Measurements from ENCODE around the gene VAX1.
"Not testable (repeated sequence)": the region's sequence is repeated elsewhere in the genome, so short reads cannot be mapped to it uniquely, and the experiment has no call there.

The VAX1 gene, protein sequence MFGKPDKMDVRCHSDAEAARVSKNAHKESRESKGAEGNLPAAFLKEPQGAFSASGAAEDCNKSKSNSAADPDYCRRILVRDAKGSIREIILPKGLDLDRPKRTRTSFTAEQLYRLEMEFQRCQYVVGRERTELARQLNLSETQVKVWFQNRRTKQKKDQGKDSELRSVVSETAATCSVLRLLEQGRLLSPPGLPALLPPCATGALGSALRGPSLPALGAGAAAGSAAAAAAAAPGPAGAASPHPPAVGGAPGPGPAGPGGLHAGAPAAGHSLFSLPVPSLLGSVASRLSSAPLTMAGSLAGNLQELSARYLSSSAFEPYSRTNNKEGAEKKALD

GRCh38 chr10:117137911-117138642 is at the start of gene VAX1:
Gene VAX1 (minus strand): TSS chr10:117138270. CDS start chr10:117138056, 214 bp downstream.
- DNase-seq: no peak

- DNase-seq: no peak
Measured at GRCh38 chr10:117186832-117187615, 49.0 kb upstream of the VAX1 start.

GRCh38 chr10:117185817-117186216 is 47.7 kb upstream of the VAX1 start:
- not testable (repeated sequence) for DNase-seq

DNA sequence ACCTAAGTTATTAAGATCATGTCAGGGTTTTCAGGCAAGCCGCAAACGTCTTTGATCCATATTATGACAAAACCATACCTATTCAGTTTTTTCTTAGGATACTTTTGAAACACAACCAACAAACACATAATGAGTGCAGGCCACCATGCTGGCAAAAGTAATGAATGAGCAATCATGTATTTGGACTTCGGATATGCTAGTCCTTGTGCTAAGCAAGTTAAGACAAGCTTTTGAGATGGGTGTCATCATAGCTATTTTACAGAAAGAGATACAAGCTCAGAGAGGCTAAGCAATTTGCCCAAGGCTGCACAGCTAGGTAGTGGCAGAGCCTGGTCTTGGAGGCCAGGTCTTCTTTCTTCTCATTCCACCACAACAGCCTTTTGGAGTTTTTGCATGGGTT is 46.8 kb upstream of the VAX1 start:
- no peak for DNase-seq

GRCh38 chr10:117184296-117184695 is 46.2 kb upstream of the VAX1 start:
- DNase-seq: no peak

- no peak for DNase-seq
Measured at GRCh38 chr10:117178190-117178589, 40.1 kb upstream of the VAX1 start.

DNA sequence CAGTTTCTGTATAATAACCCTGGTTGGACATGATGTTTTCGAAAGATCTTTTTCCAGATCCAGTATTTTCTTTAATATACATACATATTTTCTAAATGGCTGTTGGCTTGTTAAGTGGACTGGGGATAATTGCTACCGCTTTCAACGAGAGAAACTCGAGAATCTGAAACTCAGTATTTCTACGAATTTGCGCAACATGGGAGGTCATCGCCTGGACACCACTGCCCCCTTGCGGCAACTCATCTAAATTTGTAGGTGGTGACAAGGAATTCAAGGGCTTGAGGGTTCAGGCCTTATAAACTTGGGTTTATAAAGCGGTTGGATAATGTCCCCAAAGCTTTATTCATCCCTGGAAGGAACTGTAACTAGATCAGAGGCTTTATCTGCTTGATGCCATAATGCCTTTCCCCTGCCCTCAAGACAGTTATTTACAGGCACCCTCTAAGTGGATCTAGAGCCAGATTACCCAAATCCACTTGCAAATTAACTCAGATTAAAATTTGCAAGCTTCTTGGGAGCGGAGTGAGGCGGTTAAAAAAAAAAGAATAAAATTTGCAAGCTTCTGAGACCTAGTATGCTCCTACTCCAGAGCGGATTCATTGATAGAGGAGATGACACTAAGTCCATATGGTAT is 37.9 kb upstream of the VAX1 start:
- DNase-seq: no peak

GRCh38 chr10:117175215-117175900 is 37.3 kb upstream of the VAX1 start:
- no peak for DNase-seq

DNA sequence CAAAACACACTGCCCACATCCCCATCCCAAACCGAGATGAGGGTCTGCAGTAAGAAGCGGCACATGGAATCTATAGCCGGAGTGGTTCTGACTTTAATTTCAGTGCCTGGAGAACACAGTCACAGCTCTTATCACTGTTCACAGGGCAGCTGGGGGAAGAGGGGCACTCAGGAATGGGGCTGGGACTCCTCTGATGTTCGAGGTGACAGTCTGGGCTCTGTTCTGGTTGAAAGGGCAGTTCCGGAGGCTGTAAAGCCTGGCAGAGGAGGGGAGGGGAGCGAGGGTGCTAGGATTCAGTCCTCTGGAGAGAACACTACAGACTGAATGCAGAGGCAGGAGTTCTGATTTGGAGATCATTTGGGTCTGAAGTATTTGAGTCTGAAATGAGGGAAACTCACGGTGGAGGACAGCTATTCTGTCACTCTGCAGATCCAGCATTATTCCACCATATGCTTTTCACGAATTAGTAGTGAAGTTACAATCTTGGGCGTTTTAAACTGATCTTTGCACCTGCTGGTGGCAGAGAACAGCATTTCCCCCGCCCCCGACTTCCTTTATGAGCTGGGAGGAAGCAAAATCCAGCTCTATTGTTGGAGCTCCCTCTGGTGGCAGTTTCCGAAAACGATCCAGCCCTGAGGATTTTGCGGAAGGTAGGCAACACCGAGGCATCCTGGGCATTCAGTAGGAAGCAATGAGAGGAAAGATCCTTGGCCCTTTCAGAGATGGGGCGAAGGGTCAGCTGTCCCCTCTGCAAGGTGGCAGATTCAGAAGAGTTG is 36.6 kb upstream of the VAX1 start:
- peak; percentile 55 for DNase-seq

GRCh38 chr10:117170244-117170643 is 32.2 kb upstream of the VAX1 start:
- no peak for DNase-seq

DNA sequence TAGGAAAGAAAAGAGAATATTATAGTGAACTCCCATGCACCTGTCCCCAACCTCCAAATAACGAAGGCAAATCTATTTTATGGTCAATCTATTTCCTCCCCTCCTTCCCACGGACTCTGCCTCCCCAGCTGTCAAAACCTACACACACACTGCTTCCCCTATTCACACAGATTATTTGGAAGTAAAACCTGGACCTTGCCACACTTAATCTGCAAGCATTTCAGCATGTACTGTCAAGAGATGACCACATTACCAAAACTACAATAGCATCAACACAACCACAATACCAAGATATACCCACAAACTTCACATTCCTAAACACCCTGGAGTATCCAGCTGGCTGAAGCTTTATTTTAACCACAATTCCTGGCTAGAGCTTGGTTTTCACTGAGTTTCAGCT is 31.4 kb upstream of the VAX1 start:
- no peak for DNase-seq

- DNase-seq: no peak
Measured at GRCh38 chr10:117168729-117169128, 30.7 kb upstream of the VAX1 start.

- no peak for DNase-seq
Measured at GRCh38 chr10:117167789-117168674, 30.0 kb upstream of the VAX1 start.

DNA sequence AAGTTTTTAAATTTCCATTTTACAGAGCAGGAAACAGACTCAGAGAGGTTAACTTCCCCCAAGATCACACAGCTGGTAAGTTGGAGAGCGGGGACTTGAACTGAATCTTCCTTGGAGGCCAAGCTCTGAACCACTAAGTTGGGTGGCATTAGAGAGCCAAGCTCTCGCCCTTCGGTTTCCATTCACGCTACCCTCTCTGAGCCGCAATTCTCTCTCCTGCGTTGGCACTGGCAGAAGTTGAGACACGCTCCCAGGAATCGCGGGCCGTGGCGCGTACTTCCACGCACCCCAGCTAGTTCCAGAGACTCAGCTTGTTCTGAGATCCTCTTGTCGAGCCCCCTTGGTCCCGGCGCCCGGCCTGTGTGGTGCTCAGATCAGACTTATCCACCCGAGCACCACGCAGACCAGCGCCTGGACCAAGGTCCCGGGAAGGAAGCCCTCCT is 29.3 kb upstream of the VAX1 start:
- no peak for DNase-seq

GRCh38 chr10:117166418-117167345 is 28.6 kb upstream of the VAX1 start:
- no peak for DNase-seq

DNA sequence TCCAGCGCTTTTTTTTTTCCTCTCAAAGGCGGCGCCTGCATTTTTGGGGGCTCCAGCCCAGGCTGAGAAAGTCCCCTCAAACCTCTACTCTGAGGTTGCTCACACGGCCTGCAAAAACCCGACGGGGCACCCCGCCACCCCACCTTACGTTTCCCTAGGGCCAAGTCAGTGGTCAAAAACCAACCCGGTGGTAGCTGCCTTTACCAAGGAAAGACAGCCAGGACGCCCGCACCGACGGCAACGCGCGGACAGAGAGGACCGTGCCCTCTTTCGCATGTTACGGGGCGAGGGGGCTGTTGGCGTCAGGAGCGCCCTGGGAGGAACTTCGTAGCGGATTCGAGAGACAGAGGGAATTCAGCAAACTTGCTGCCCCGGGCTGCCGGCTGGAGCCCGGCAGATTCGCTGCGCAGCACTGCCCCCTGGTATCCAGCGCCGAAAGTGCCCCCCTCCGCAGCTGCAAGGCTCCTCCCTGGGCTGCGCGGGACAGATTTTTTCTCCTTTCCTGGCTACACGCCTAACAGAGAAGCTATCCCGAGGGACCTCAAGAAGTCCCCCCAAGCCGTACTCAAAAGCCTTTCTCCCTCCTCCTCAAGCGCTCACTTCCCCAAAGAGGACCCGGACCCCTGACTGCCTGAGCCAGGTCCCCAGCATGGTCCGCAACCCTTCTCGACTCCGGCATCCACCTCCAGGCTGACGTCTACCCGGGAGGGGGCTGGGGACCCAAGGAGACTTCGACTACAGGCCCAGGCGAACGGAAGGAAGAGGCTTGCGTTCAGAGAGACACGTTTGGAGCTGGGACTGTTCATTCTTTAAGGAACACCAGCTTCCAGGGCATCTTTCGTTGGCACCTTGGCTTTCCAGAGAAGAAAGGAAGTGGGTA is 27.7 kb upstream of the VAX1 start:
- no peak for DNase-seq

- no peak for DNase-seq
Measured at GRCh38 chr10:117164592-117165537, 26.8 kb upstream of the VAX1 start.
